SKM-1 treated with dmso at 0.1 percent for 144 hours (cell line): Measurements from ENCODE around the gene P2RX3.

Experiments
- DNase-seq: peaks from one replicate; lab custom pipeline; 2025; ENCODE audit not compliant: unreplicated experiment; lab: John Stamatoyannopoulos, UW

P2RX3 gene

DNA sequence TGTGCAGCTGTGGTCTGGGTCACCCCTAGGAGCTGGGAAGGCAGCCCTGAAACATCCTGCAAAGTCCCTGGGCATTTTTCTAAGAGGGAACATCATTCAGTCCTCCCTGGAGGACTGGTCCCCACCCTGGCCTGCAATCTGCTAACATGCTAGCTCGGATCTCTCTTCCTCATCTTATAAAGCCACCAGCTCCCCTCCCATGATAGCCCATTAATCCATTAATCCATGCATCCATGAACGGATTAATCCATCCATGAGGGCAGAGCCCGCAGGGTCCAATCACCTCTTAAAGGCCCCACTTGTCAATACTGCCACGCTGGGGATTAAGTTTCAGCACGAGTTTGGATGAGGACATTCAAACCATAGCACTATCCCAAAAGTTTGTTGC, 30.7 kb downstream of the P2RX3 start:
- no peak for DNase-seq

GRCh38 chr11:57370251-57370650, 32.1 kb downstream of the P2RX3 start:
- no peak for DNase-seq

GRCh38 chr11:57370941-57371340, 32.8 kb downstream of the P2RX3 start:
- no peak for DNase-seq

GRCh38 chr11:57373146-57373545, 35.0 kb downstream of the P2RX3 start:
- DNase-seq, result no peak

DNA sequence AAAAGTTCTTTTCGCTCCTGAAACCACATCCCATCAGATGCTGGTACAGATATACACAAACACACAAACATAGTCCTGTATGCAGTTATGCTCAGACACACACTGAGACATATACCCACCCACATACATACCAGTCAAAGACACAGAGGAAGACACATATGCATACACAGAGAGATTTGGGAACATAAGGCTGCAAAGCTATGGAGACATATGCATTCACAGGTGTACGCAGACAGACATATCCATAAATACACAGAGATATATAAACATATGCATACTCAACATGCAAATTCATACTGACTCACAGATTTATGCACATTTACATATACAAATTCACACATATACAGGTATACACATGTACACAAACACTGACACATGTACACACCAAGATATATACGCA, 36.8 kb downstream of the P2RX3 start:
- no peak for DNase-seq

DNA sequence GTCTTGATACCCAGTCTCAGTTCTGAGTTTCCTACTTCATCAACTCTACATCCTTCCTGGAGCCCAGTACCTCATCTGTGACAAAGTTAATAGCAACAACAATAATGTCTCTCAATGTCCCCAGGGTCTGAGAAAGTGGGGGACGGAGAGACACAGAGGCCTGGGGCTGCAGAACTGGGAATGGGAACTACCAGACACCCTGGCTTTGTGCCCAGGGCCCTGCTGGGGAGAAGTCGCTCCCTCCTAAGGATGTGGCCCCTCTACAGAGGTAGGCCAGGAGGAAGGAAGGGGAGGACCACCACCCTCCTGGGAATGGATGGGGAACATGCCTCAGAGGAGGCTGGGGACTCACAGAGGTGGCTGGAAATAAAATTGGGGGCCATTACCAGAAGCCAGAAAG, 37.3 kb downstream of the P2RX3 start:
- no peak for DNase-seq

DNA sequence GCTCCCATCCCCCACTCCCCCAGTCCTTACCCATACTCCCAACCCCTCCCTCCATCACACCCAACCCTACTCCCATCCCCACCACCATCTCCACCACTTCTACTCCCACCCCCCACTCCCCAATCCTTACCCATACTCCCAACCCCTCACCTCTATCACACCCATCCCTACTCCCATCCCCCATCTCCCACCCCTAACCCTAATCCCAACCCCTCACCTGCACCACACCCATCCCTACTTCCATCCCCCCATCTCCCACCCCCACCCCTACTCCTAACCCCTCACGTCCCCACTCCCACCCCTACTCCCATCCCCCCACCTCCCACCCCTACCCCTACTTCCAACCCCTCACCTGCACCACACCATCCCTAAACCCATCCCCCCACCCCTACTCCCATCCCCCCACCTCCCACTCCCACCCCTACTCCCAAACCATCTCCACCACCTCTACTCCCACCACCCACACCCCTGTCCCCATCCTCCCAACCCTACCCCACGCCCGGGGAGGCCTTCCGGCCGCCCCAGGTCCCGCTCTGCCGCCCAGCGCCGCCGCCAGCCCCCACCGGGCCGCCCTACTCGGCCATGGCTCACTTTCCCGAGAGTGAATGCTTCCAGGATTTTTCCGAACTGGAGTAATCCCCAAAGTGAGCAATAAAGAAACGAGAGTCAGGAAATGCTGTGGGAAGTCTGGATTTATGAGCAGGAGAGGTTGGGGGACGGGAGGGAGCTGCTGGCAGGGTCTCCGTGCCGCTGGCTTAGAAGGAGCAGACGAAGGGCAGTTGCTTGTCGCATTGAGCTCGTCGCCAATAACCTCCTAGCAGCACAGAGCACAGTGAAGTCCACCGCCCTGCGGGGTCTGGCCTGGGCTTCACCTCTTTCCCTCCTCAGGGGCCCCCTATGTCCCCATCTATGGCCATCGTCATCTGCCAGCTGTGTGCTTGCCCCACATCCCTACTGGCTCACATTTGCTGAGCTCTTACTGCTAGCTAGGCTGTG, 38.2 kb downstream of the P2RX3 start:
- no peak for DNase-seq

- no peak for DNase-seq
Observed at GRCh38 chr11:57377107-57377506, 39.0 kb downstream of the P2RX3 start.

DNA sequence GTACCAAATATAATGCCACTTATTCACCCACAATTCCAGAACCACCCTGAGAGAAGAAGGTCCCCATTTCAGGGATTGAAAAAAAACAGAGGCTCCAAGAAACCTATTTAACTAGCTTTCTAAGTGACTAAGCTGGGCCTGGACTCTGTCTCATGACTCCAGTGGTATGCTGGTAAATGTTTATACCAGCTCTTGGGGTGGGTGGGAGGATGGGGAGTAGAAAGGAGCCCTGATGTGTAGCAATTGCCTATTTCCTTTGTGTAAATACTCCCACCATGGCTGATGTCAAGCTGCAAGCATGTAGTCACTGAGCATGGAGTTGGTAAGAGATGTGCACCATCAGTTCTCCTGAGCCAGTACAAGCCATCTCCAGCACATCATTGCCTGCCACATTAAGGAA, 40.0 kb downstream of the P2RX3 start:
- DNase-seq, result no peak

GRCh38 chr11:57379732-57380131, 41.6 kb downstream of the P2RX3 start:
- no peak for DNase-seq

DNA sequence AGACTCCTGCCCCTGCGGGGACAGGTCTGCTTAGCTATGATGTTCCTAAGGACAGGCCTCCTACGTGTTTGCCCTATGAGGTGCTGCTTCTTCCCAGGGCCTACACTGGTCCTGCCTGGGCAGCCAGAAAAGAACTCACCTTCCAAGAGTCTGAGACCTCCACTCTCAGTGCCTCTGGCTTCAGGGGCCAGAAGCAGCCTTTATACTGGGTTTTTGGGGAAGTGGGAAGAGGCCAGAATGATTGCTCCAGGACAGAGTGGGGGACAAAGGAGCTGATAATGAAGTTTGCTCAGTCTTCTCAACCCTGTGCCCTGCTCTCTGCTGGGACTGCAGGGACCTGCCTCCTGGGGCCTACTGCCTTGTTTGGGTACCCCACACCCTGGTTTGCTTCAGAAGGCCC, 42.8 kb downstream of the P2RX3 start, which contains the start of gene PRG3:
Gene PRG3 (minus strand): TSS at position 176 of the 400 bp plus-strand sequence. CDS start 442 bp downstream, outside the sequence.
- no peak for DNase-seq

GRCh38 chr11:57386178-57386940, 48.2 kb downstream of the P2RX3 start:
- no peak for DNase-seq

GRCh38 chr11:57387289-57388030, 49.3 kb downstream of the P2RX3 start:
- DNase-seq, result no peak

DNA sequence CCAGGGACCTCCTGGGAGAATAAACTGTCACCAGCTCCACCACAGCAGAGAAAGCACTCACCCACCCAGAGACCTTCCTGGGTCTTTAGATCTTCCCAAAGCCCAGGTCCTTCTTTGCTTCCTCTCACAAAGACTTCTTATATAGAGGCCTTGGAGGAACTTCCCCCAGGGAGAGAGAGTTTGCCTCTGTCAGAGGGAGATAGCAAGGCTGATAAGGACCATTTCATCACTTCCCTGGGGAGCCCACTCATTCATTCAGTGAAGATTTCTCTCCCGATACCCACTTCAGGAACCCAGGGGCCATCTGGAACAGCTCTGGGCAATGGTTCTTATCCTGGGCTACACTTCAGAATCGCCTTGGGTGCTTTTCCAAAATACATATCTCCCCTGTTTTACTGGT, 52.4 kb downstream of the P2RX3 start, which contains the start of gene PRG2:
Gene PRG2 (minus strand): TSS at position 116 of the 400 bp plus-strand sequence. CDS start 706 bp downstream, outside the sequence.
- no peak for DNase-seq

- no peak for DNase-seq
Observed at GRCh38 chr11:57391111-57391510, 53.0 kb downstream of the P2RX3 start.

- DNase-seq, result no peak
Observed at GRCh38 chr11:57391539-57391938, 53.4 kb downstream of the P2RX3 start.

DNA sequence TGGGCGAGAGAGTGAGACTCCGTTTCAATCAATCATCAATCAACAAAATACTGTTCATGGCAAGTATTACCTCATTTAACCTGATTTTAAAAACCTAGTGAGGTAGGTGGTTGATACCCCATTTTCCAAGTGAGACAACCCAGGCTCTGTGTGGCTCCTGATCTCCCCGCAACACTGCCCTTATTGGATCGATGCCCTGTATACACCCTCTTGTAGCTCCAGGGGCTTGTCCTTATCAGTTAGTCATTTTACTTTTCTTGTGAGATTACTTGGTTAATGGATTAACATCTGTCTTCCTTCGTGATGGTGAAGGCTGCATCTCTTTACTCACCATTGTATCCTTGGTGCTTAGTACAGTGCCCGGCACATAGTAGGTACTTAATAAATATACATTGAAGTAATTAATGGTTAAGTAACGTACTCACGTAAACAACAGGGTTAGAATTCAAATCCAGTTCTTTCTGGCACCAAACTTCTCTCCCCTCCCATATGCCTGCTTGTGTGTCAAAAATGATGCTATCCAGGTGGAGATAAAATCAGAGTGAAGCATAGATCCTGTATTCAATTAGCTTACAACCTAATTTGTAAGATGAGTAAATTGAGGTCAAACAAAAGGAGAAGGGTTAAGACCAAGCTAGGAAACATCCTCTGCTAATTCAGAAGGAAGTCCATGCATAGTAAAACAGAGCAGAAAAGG, 54.1 kb downstream of the P2RX3 start:
- no peak for DNase-seq

DNA sequence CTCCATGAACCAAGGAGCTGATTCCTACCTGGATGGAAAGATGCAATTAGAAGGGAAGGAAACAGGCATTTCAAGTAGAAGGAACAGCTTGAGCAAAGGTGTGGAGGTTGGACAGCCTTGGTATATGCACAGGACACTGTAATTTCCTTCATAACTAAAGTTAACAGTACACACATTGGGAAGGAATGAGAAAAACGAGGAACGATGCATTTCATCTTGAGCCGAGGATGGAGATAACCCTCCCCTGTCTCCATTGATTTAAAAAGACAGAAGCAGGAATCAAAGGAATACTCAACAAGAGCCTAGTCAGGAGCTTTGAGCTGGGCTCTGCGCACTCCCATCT, 54.6 kb downstream of the P2RX3 start:
- DNase-seq, result no peak

- DNase-seq, result peak; percentile 55
Observed at GRCh38 chr11:57394203-57394965, 56.2 kb downstream of the P2RX3 start.
